IMR-90 (cell line): Measurements from ENCODE around the gene ASGR2. TPM values are rescaled to one million over a fixed set of nuclear protein-coding genes. Genes with fewer than 3 reads are reported as not detected.
"Not testable (repeated sequence)": the region's sequence is repeated elsewhere in the genome, so short reads cannot be mapped to it uniquely, and the experiment has no call there.

Experiments
- ATAC-seq: fragments of 200-7000 bp; cut with Tn5 transposase; 2 replicates; pipeline ENCODE4 v1.9.1; 2020; ENCODE audit warnings: low read depth, mild to moderate bottlenecking, moderate library complexity
- BruUV-seq: library from RNA; stranded (reverse); fragments of 400-500 nt; replicated peaks from 2 replicates; lab custom pipeline; 2021; lab: Mats Ljungman, UMichigan
- CTCF ChIA-PET: fragments of 300-600 bp; formaldehyde crosslinking; extraction: SDS; loops from one replicate; lab custom pipeline; 2021; ENCODE audit warnings: antibody characterized with exemption; lab: Yijun Ruan, JAX
- POLR2A ChIA-PET: fragments of 300-600 bp; sonication (Branson Sonifier 250); formaldehyde crosslinking; loops from one replicate; lab custom pipeline; 2022; ENCODE audit warnings: antibody characterized with exemption; ENCODE audit not compliant: unreplicated experiment; lab: Charles Lee
- DNase-seq: peaks from one replicate; pipeline ENCODE4 v3.0.0; 2013
- H2AFZ ChIP-seq: replicated peaks from 2 replicates; pipeline ENCODE3; 2013; ENCODE audit warnings: low read length, mild to moderate bottlenecking; ENCODE audit not compliant: poor library complexity
- H2AK5ac ChIP-seq: 2 replicates; pipeline ENCODE4 v1.6.1; 2013; ENCODE audit warnings: low read depth, low read length, inconsistent platforms
- H2AK9ac ChIP-seq: replicated peaks from 2 replicates; pipeline ENCODE3; 2013; ENCODE audit warnings: mild to moderate bottlenecking, low read depth, low read length, moderate library complexity; ENCODE audit not compliant: poor library complexity
- H2BK120ac ChIP-seq: 2 replicates; pipeline ENCODE4 v1.6.1; 2013; ENCODE audit warnings: low read depth, low read length, inconsistent platforms
- H2BK15ac ChIP-seq: 3 replicates; pipeline ENCODE4 v1.6.1; 2013; ENCODE audit warnings: low read depth, low read length, inconsistent platforms
- H2BK20ac ChIP-seq: 2 replicates; pipeline ENCODE4 v1.6.1; 2013; ENCODE audit warnings: low read depth, mild to moderate bottlenecking, inconsistent platforms, low read length, moderate library complexity
- H2BK5ac ChIP-seq: 2 replicates; pipeline ENCODE4 v1.6.1; 2013; ENCODE audit warnings: mild to moderate bottlenecking, low read depth, low read length, inconsistent platforms; ENCODE audit not compliant: poor library complexity, severe bottlenecking
- H3K14ac ChIP-seq: replicated peaks from 2 replicates; pipeline ENCODE4 v1.6.1; 2013; ENCODE audit warnings: low read depth, low read length, inconsistent platforms
- H3K18ac ChIP-seq: 2 replicates; pipeline ENCODE4 v1.6.1; 2013; ENCODE audit warnings: low read depth, low read length, control low read depth
- H3K23ac ChIP-seq: 2 replicates; pipeline ENCODE4 v1.6.1; 2013; ENCODE audit warnings: low read depth, low read length, inconsistent platforms
- H3K27ac ChIP-seq: 2 replicates; pipeline ENCODE4 v1.5.1; 2013; ENCODE audit warnings: mild to moderate bottlenecking, control low read depth, low read length; ENCODE audit not compliant: insufficient read depth
- H3K27me3 ChIP-seq: 2 replicates; pipeline ENCODE4 v1.6.1; 2013; ENCODE audit warnings: low read length; ENCODE audit not compliant: control insufficient read depth, insufficient read depth
- H3K36me3 ChIP-seq: 2 replicates; pipeline ENCODE4 v1.6.1; 2013; ENCODE audit warnings: low read length, mixed read lengths; ENCODE audit not compliant: control insufficient read depth, insufficient read depth
- H3K4ac ChIP-seq: 2 replicates; pipeline ENCODE4 v1.6.1; 2013; ENCODE audit warnings: low read depth, low read length, inconsistent platforms
- H3K4me1 ChIP-seq: 2 replicates; pipeline ENCODE4 v1.6.1; 2013; ENCODE audit warnings: low read length, mixed read lengths; ENCODE audit not compliant: control insufficient read depth, insufficient read depth
- H3K4me2 ChIP-seq: 2 replicates; pipeline ENCODE4 v1.6.1; 2013; ENCODE audit warnings: low read depth, mild to moderate bottlenecking, control low read depth, low read length, moderate library complexity
- H3K4me3 ChIP-seq: 2 replicates; pipeline ENCODE4 v1.5.1; 2013; ENCODE audit warnings: low read depth, mild to moderate bottlenecking, control low read depth, low read length, moderate library complexity; ENCODE audit not compliant: insufficient read depth
- H3K56ac ChIP-seq: 2 replicates; pipeline ENCODE4 v1.6.1; 2013; ENCODE audit warnings: low read length, inconsistent platforms; ENCODE audit not compliant: insufficient read depth; ENCODE audit errors: extremely low read depth
- H3K79me1 ChIP-seq, 2 experiments: 2 replicates each; pipeline ENCODE4 v1.6.1; 2013; ENCODE audit warnings: low read length in 2 of 2, inconsistent platforms in 1 of 2, low read depth in 1 of 2
- H3K9ac ChIP-seq: 2 replicates; pipeline ENCODE4 v1.6.1; 2013; ENCODE audit warnings: low read depth, low read length, control low read depth
- H3K9me1 ChIP-seq: 2 replicates; pipeline ENCODE4 v1.6.1; 2013; ENCODE audit warnings: low read length, inconsistent platforms; ENCODE audit not compliant: insufficient read depth
- H3K9me3 ChIP-seq: 2 replicates; pipeline ENCODE4 v1.6.1; 2013; ENCODE audit warnings: low read length; ENCODE audit not compliant: control insufficient read depth, insufficient read depth
- H4K20me1 ChIP-seq: 2 replicates; pipeline ENCODE4 v1.6.1; 2013; ENCODE audit warnings: low read length, inconsistent platforms; ENCODE audit not compliant: insufficient read depth
- H4K5ac ChIP-seq: 2 replicates; pipeline ENCODE4 v1.6.1; 2013; ENCODE audit warnings: mild to moderate bottlenecking, low read depth, low read length, control low read depth
- H4K8ac ChIP-seq, 2 experiments: 2 replicates each; pipeline ENCODE4 v1.6.1; 2013; ENCODE audit warnings: low read depth in 2 of 2, low read length in 2 of 2, control low read depth in 1 of 2, inconsistent platforms in 1 of 2
- H4K91ac ChIP-seq: 2 replicates; pipeline ENCODE4 v1.6.1; 2013; ENCODE audit warnings: low read depth, low read length, inconsistent platforms; ENCODE audit not compliant: insufficient read depth
- CEBPB ChIP-seq: IDR thresholded peaks from 2 replicates; pipeline ENCODE4 v1.6.1; 2012; ENCODE audit warnings: low read depth, low read length, improper control_type of control experiment
- SMC3 ChIP-seq: fragments of 150-350 bp; IDR thresholded peaks from 2 replicates; pipeline ENCODE4 v1.6.1; 2016; ENCODE audit warnings: low read depth, mild to moderate bottlenecking, antibody characterized with exemption, low read length, moderate library complexity
- WGBS, 2 experiments: methylation state at CpG; one replicate each; pipeline versions ENCODE4 v1.1.5 to v1.1.7; 2013; ENCODE audit warnings: missing lambda C conversion rate in 2 of 2; ENCODE audit not compliant: insufficient read length in 1 of 2; ENCODE audit errors: extremely low coverage in 2 of 2; 5-methylcytosine and 5-hydroxymethylcytosine counted together
- dilution Hi-C: fragments of 300-500 bp; cut with HindIII; formaldehyde crosslinking; loops from one replicate; pipeline ENCODE4 v1.14.3; 2018; ENCODE audit warnings: low sequenced_read_pairs; ENCODE audit not compliant: unreplicated experiment
- in situ Hi-C: fragments of 300-500 bp; cut with MboI; formaldehyde crosslinking; loops from 3 replicates; pipeline ENCODE4 v1.14.3; 2019; ENCODE audit warnings: low sequenced_read_pairs, inconsistent platforms, mixed read lengths
- intact Hi-C: fragments of 100-400 bp; cut with micrococcal nuclease; formaldehyde crosslinking; loops from 2 replicates; pipeline ENCODE4 v1.10.0; 2022
- polyA plus RNA-seq, 3 experiments: library from polyadenylated mRNA; depleted of rRNA; stranded (reverse); fragments of >200 nt; gene quantifications; 2 replicates each; pipeline ENCODE4 v1.2.3, GENCODE V29; 2012; ENCODE audit warnings: low replicate concordance in 1 of 3
- total RNA-seq: library from RNA; depleted of rRNA; stranded (reverse); fragments of >200 nt; gene quantifications from 2 replicates; pipeline ENCODE4 v1.2.3, GENCODE V29; 2012

Gene ASGR2
- total and polyA plus RNA-seq, 2 of the 4 experiments (the other 2 are of a cell fraction): not detected

DNA sequence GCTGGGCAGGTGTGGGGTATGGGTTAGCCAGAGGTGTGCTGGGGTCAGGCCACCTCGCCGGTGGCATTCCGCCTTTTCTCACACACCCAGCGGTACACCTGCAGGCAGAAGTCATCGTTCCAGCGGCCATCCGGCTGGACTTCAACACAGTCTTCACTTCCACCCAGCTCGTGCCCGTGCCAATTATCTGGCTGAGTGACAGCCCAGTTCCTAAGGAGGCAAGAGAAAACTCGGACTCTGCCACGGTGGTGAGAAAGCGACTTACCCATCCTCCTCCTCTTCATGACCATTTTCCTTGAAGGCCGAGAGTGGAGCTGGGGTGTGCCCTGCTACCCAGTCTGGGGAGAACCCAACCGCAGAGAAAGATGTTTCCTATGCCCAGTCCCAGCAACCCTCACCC is 13.1 kb downstream of the ASGR2 start:
- no peak overlapping the region for H3K4me2 ChIP-seq
- H4K20me1 ChIP-seq: no peaks in the 10 kb centered on the region
- H3K27ac ChIP-seq: no peak overlapping the region
- no peak overlapping the region for H4K8ac ChIP-seq
- H3K9ac ChIP-seq: no peak overlapping the region
- H3K27me3 ChIP-seq: peaks cover 29% of the 10 kb centered on the region
- no peak overlapping the region for H2BK120ac ChIP-seq
- intact Hi-C loops: no loop called here
- H2BK5ac ChIP-seq: no peak overlapping the region
- POLR2A ChIA-PET: no interaction called here
- no peak overlapping the region for H3K23ac ChIP-seq
- H3K4me3 ChIP-seq: no peak overlapping the region
- no peak overlapping the region for H4K5ac ChIP-seq
- CTCF ChIA-PET: no interaction called here
- in situ Hi-C loops: no loop called here
- no peak overlapping the region for H3K18ac ChIP-seq
- H2AK9ac ChIP-seq: no peak overlapping the region
- H3K9me3 ChIP-seq: no peaks in the 10 kb centered on the region
- H2AK5ac ChIP-seq: no peak overlapping the region
- DNase-seq (no peak), ATAC-seq (no peak)
- no peak overlapping the region for H2AFZ ChIP-seq
- TF ChIP-seq SMC3 (no peak), CEBPB (no peak)
- no peak overlapping the region for H3K56ac ChIP-seq
- no peak overlapping the region for H2BK15ac ChIP-seq
- no peaks in the 10 kb centered on the region for H3K4me1 ChIP-seq
- WGBS, 2 experiments: 100% methylated on average over 1 of the region's 14 CpGs; no CpG with 5 or more reads in 1 of the 2 experiments
- no peaks in the 10 kb centered on the region for H3K9me1 ChIP-seq
- dilution Hi-C loops: no loop called here
- H3K36me3 ChIP-seq: no peaks in the 10 kb centered on the region
- H2BK20ac ChIP-seq: no peak overlapping the region
- no peak overlapping the region for H3K14ac ChIP-seq
- no peak overlapping the region for H3K4ac ChIP-seq
- no peaks in the 10 kb centered on the region for H3K79me1 ChIP-seq
- H4K91ac ChIP-seq: no peak overlapping the region
- BruUV-seq: no TSS peak

DNA sequence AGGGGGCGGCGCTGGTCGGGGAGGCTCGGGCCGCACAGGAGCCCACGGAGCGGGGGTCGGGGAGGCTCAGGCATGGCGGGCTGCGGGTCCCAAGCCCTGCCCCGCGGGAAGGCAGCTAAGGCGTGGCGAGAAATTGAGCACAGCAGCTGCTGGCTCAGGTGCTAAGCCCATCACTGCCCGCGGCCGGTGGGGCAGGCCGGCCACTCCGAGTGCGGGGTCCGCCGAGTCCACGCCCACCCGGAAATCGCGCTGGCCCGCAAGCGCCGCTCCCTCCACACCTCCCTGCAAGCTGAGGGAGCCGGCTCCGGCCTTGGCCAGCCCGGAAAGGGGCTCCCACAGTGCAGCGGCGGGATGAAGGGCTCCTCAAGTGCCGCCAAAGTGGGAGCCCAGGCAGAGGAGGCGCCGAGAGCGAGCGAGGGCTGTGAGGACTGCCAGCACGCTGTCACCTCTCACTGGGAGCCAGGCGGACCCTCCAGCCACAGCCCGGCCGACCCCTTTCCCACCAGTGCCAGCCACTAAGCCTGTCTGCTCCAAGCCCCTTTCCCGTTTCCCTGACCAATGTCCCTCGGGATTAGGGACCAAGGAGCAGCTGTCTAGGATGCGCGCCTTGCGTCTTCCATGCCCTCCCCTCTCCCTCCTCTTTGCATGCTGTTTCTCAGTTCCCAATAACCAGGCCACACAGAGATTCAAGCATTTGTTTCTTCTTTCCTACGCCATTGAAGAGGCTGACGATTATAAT is 13.8 kb downstream of the ASGR2 start:
- H2AK5ac ChIP-seq, H3K4me3 ChIP-seq, BruUV-seq, ATAC-seq, H2AK9ac ChIP-seq, H4K5ac ChIP-seq, dilution Hi-C loops, H3K9ac ChIP-seq, H3K79me1 ChIP-seq, H3K18ac ChIP-seq, POLR2A ChIA-PET, H2BK5ac ChIP-seq, H3K4me1 ChIP-seq, H3K9me3 ChIP-seq, H2BK120ac ChIP-seq, H3K56ac ChIP-seq, H3K23ac ChIP-seq, H3K4ac ChIP-seq, H4K8ac ChIP-seq, H2BK15ac ChIP-seq, H3K14ac ChIP-seq, H4K20me1 ChIP-seq, H3K36me3 ChIP-seq, H3K4me2 ChIP-seq, intact Hi-C loops, H4K91ac ChIP-seq, H3K27ac ChIP-seq, in situ Hi-C loops, H3K9me1 ChIP-seq, H2BK20ac ChIP-seq, H2AFZ ChIP-seq, DNase-seq, CTCF ChIA-PET: not testable (repeated sequence)
- H3K27me3 ChIP-seq: peaks cover 29% of the 10 kb centered on the region
- WGBS, 2 experiments: 91% methylated on average over 16 of the region's 50 CpGs; no CpG with 5 or more reads in 1 of the 2 experiments
